MM.1S (cell line): ENCODE measurements around the gene APOL4.

ENCODE experiments used
- DNase-seq: peaks from one replicate; pipeline ENCODE4 v3.0.0-alpha.2; 2015
- H2AFZ ChIP-seq: fragments of 300-600 bp; sonication (generic); 2 replicates; pipeline ENCODE4 v1.6.0; 2016; ENCODE audit warnings: antibody characterized with exemption, low read length
- H3F3A ChIP-seq: fragments of 300-600 bp; sonication (generic); 2 replicates; pipeline ENCODE4 v1.6.1; 2016; ENCODE audit warnings: mild to moderate bottlenecking, antibody characterized with exemption, low read length, moderate library complexity, mixed read lengths; ENCODE audit not compliant: insufficient read depth
- H3K27ac ChIP-seq: fragments of 300-600 bp; sonication (generic); 2 replicates; pipeline ENCODE4 v1.5.1; 2016; ENCODE audit warnings: mild to moderate bottlenecking, low read length
- H3K27me3 ChIP-seq: fragments of 300-600 bp; sonication (generic); replicated peaks from 2 replicates; pipeline ENCODE4 v1.6.0; 2016; ENCODE audit warnings: low read length; ENCODE audit not compliant: insufficient read depth
- H3K36me3 ChIP-seq: fragments of 300-600 bp; sonication (generic); replicated peaks from 2 replicates; pipeline ENCODE4 v1.6.1; 2016; ENCODE audit warnings: mild to moderate bottlenecking, low read length, mixed read lengths; ENCODE audit not compliant: insufficient read depth
- H3K4me1 ChIP-seq: fragments of 300-600 bp; sonication (generic); 2 replicates; pipeline ENCODE4 v1.6.1; 2016; ENCODE audit warnings: low read length, mixed read lengths
- H3K4me2 ChIP-seq: fragments of 300-600 bp; sonication (generic); 2 replicates; pipeline ENCODE4 v1.6.0; 2016; ENCODE audit warnings: low read depth, low read length
- H3K4me3 ChIP-seq: fragments of 300-600 bp; sonication (generic); 2 replicates; pipeline ENCODE4 v1.5.1; 2016; ENCODE audit warnings: low read length, mixed read lengths
- H3K79me2 ChIP-seq: fragments of 300-600 bp; sonication (generic); 2 replicates; pipeline ENCODE4 v1.6.1; 2016; ENCODE audit warnings: mixed run types, low read length, mixed read lengths
- H3K9ac ChIP-seq: fragments of 300-600 bp; sonication (generic); 2 replicates; pipeline ENCODE4 v1.6.1; 2016; ENCODE audit warnings: low read length, mixed read lengths
- H3K9me2 ChIP-seq: fragments of 300-600 bp; sonication (generic); replicated peaks from 2 replicates; pipeline ENCODE4 v1.6.1; 2016; ENCODE audit warnings: mild to moderate bottlenecking, low read length, mixed read lengths; ENCODE audit not compliant: insufficient read depth
- H3K9me3 ChIP-seq: fragments of 300-600 bp; sonication (generic); replicated peaks from 2 replicates; pipeline ENCODE4 v1.6.1; 2016; ENCODE audit warnings: mild to moderate bottlenecking, low read length, mixed read lengths; ENCODE audit not compliant: insufficient read depth
- H4K20me1 ChIP-seq: fragments of 300-600 bp; sonication (generic); 2 replicates; pipeline ENCODE4 v1.6.1; 2016; ENCODE audit warnings: mild to moderate bottlenecking, low read length, moderate library complexity, mixed read lengths; ENCODE audit not compliant: insufficient read depth
- CTCF ChIP-seq: fragments of 300-600 bp; sonication (generic); IDR thresholded peaks from 2 replicates; pipeline ENCODE4 v1.5.1; 2016; ENCODE audit warnings: antibody characterized with exemption, low read length, mixed read lengths
- EZH2 ChIP-seq: fragments of 300-600 bp; sonication (generic); optimal IDR thresholded peaks from 2 replicates; pipeline ENCODE3; 2017; ENCODE audit warnings: low read depth, mild to moderate bottlenecking, antibody characterized with exemption, low read length, mixed read lengths
- EZH2phosphoT487 ChIP-seq: fragments of 300-600 bp; sonication (generic); IDR thresholded peaks from 2 replicates; pipeline ENCODE4 v1.6.1; 2018; ENCODE audit warnings: antibody characterized with exemption, low read length

Gene APOL4

DNA sequence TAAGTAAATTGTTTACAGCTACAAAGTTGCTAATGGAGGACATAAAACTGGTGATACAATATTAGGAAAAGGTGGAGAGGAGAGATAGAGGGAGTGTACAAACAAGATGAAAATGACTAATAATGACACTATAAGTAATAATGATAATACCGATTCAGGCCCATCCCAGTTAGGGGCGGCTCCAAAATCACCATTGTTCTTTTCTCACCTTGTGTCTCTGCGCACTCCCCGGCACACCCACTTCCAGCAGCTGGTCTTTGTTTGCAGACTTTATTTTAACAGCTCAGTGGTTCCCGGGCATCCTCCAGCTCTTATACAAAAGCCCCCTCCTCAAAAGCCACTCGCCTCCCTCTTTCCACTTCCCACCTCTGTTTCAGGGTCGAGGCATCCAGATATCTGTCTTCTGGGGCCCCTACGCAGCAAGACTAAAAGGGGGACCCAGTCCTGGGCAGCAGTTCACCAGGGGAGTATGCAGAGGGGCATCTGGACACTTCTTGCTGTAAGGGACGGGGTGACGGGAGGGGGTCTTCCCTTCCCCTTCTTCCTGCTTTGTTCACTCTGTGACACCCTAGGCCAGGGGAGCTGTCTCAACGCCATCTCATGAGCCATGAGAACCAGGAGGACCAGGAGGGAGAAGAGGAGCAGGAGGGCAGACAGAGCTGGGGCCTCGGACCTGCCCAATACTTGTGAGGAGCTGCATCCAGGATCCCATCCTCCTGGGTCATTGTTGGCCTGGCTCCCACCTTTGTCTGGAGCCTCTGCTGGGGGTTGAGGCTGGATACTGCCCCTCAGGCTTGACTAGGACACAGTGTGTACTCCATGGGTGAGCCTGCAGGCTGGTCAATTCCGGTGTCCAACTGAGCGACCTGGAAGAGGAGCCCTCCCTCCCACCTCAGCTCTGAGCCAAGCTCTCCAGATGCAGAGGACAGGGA lies 35.0 kb upstream of the APOL4 start:
- no peaks in the 10 kb centered on the region for H3K27me3 ChIP-seq
- peak overlapping the region; percentile 93; the same call in 1 of the 2 replicates for H3K4me3 ChIP-seq
- no peak overlapping the region for H3K27ac ChIP-seq

DNA sequence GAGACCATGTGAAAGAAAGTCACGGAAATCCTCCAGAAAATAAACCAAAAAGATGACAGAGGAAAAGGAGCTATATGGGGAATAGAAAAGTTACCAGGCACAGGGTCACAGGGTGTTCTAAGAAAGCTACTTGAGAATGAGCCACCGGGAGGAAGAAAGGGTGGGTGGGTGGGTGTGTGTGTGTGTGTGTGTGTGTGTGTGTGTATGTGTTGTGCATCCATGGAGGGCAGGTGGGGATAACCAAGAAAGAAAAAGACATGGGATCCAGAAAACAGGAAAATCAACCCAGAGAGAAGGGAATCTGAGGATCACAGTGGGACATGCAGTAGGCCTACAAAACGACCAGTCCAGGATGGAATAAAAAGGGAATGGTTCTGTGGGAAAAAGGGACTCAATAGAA lies 34.0 kb upstream of the APOL4 start:
- no peak overlapping the region for H3K9ac ChIP-seq
- H3K79me2 ChIP-seq, result peaks cover 66% of the 10 kb centered on the region
- H3K36me3 ChIP-seq, result 0 out of 2 replicates have a peak, but pooled peaks cover 9% of the 10 kb centered on the region
- DNase-seq, result no peak
- H3K9me2 ChIP-seq, result no peaks in the 10 kb centered on the region
- no peak overlapping the region for H3K27ac ChIP-seq
- peaks cover 25% of the 10 kb centered on the region for H3K4me1 ChIP-seq
- peaks cover 10% of the 10 kb centered on the region for H3F3A ChIP-seq
- no peaks in the 10 kb centered on the region for H3K9me3 ChIP-seq
- no peak overlapping the region for H3K4me3 ChIP-seq
- no peaks in the 10 kb centered on the region for H4K20me1 ChIP-seq
- peak overlapping the region; percentile 70; the same call in 1 of the 2 replicates for H3K4me2 ChIP-seq
- TF ChIP-seq CTCF (no peak), EZH2 (no peak), EZH2phosphoT487 (no peak)
- no peaks in the 10 kb centered on the region for H3K27me3 ChIP-seq
- H2AFZ ChIP-seq, result no peak overlapping the region

More for the DNA sequence above, 35.0 kb upstream of the APOL4 start:
- TF ChIP-seq CTCF, result no peak
- TF ChIP-seq EZH2phosphoT487, result no peak
- TF ChIP-seq EZH2, result no peak
- no peak overlapping the region for H2AFZ ChIP-seq
- peaks cover 25% of the 10 kb centered on the region for H3K4me1 ChIP-seq
- no peaks in the 10 kb centered on the region for H4K20me1 ChIP-seq
- H3K9me3 ChIP-seq, result no peaks in the 10 kb centered on the region
- H3K9me2 ChIP-seq, result no peaks in the 10 kb centered on the region
- H3K79me2 ChIP-seq, result peaks cover 66% of the 10 kb centered on the region
- H3F3A ChIP-seq, result peaks cover 10% of the 10 kb centered on the region
- H3K4me2 ChIP-seq, result peak overlapping the region; percentile 70
- peak overlapping the region; percentile 69; the same call in 1 of the 2 replicates for H3K9ac ChIP-seq
- H3K36me3 ChIP-seq, result 0 out of 2 replicates have a peak, but pooled peaks cover 9% of the 10 kb centered on the region
- DNase-seq, result no peak

- H3K27me3 ChIP-seq, result no peaks in the 10 kb centered on the region
- H3K9me3 ChIP-seq, result no peaks in the 10 kb centered on the region
- H3K79me2 ChIP-seq, result peaks cover 66% of the 10 kb centered on the region
- no peaks in the 10 kb centered on the region for H4K20me1 ChIP-seq
- no peaks in the 10 kb centered on the region for H3K9me2 ChIP-seq
- H3F3A ChIP-seq, result peaks cover 10% of the 10 kb centered on the region
- H3K4me2 ChIP-seq, result no peak overlapping the region
- DNase-seq, result no peak
- 0 out of 2 replicates have a peak, but pooled peaks cover 9% of the 10 kb centered on the region for H3K36me3 ChIP-seq
- no peak overlapping the region for H2AFZ ChIP-seq
- H3K9ac ChIP-seq, result no peak overlapping the region
- TF ChIP-seq CTCF, result no peak
- no peak for TF ChIP-seq EZH2
- no peak for TF ChIP-seq EZH2phosphoT487
- peaks cover 23% of the 10 kb centered on the region for H3K4me1 ChIP-seq
- H3K27ac ChIP-seq, result no peak overlapping the region
- H3K4me3 ChIP-seq, result no peak overlapping the region
These were observed 33.3 kb upstream of the APOL4 start for GRCh38 chr22:36234919-36235318.
